HG02938 (cell line): ENCODE results near the gene KRTAP19-2.
"Not testable (repeated sequence)": the region's sequence is repeated elsewhere in the genome, so short reads cannot be mapped to it uniquely, and the experiment has no call there.

Source experiments
- ATAC-seq: cut with Tn5 transposase; IDR thresholded peaks from one replicate; pipeline ENCODE4 v1.9.1; 2021; ENCODE audit warnings: mild to moderate bottlenecking, moderate library complexity; ENCODE audit not compliant: unreplicated experiment

KRTAP19-2 gene

GRCh38 chr21:30487336-30487735, at the start of gene KRTAP19-2:
Gene KRTAP19-2, minus strand, starts transcription at chr21:30487436. Its CDS starts 88 bp downstream, at chr21:30487348.
- ATAC-seq = no peak

- no peak for ATAC-seq
Observed at GRCh38 chr21:30518876-30519275, 31.6 kb upstream of the KRTAP19-2 start.

- ATAC-seq = no peak
Observed at GRCh38 chr21:30515681-30516080, 28.4 kb upstream of the KRTAP19-2 start.

GRCh38 chr21:30505621-30506205, 18.5 kb upstream of the KRTAP19-2 start:
- not testable (repeated sequence) for ATAC-seq

- no peak for ATAC-seq
Observed at GRCh38 chr21:30502041-30502440, 14.8 kb upstream of the KRTAP19-2 start, which contains the start of gene KRTAP19-5. Gene KRTAP19-5, minus strand, starts transcription at chr21:30502141. Its CDS starts 51 bp downstream, at chr21:30502090.

GRCh38 chr21:30497065-30497464, 9.8 kb upstream of the KRTAP19-2 start, which contains the start of gene KRTAP19-4:
Gene KRTAP19-4, minus strand, starts transcription at chr21:30497165. Its CDS starts 55 bp downstream, at chr21:30497110.
- ATAC-seq = no peak

- ATAC-seq = no peak
Observed at GRCh38 chr21:30491963-30492428, 4.8 kb upstream of the KRTAP19-2 start, which contains the start of gene KRTAP19-3. Gene KRTAP19-3, minus strand, starts transcription at chr21:30492013. Its CDS starts 56 bp downstream, at chr21:30491957.

- ATAC-seq = no peak
Observed at GRCh38 chr21:30486180-30486579, 1.1 kb downstream of the KRTAP19-2 start.

GRCh38 chr21:30482130-30482529, 5.1 kb downstream of the KRTAP19-2 start:
- ATAC-seq = no peak

- no peak for ATAC-seq
Observed at GRCh38 chr21:30480145-30480544, 7.1 kb downstream of the KRTAP19-2 start, which contains the start of gene KRTAP19-1. Gene KRTAP19-1, minus strand, starts transcription at chr21:30480367. Its CDS starts 50 bp downstream, at chr21:30480317.

GRCh38 chr21:30479259-30479658, 8.0 kb downstream of the KRTAP19-2 start:
- no peak for ATAC-seq

GRCh38 chr21:30478004-30478403, 9.2 kb downstream of the KRTAP19-2 start:
- ATAC-seq = no peak

GRCh38 chr21:30468900-30469714, 18.1 kb downstream of the KRTAP19-2 start:
- no peak for ATAC-seq

GRCh38 chr21:30463713-30464112, 23.5 kb downstream of the KRTAP19-2 start:
- ATAC-seq = no peak

GRCh38 chr21:30448514-30448913, 38.7 kb downstream of the KRTAP19-2 start:
- ATAC-seq = no peak

- ATAC-seq = no peak
Observed at GRCh38 chr21:30447056-30447455, 40.2 kb downstream of the KRTAP19-2 start.

GRCh38 chr21:30444204-30444603, 43.0 kb downstream of the KRTAP19-2 start:
- ATAC-seq = no peak

- ATAC-seq = no peak
Observed at GRCh38 chr21:30443226-30443625, 44.0 kb downstream of the KRTAP19-2 start.

GRCh38 chr21:30439975-30440374, 47.3 kb downstream of the KRTAP19-2 start, which contains the start of gene KRTAP15-1:
Gene KRTAP15-1, plus strand, starts transcription at chr21:30440275. Its CDS starts 53 bp downstream, at chr21:30440328.
- ATAC-seq = no peak
